GM12875 (cell line): Measurements from ENCODE around the gene SLC7A9.
"Not testable (repeated sequence)": the region's sequence is repeated elsewhere in the genome, so short reads cannot be mapped to it uniquely, and the experiment has no call there.

Experiments
- H3K4me3 ChIP-seq: one replicate; pipeline ENCODE4 v1.5.1; 2011; ENCODE audit warnings: low read depth, low read length, control low read depth
- TF ChIP-seq, protein P1 (sequence below): IDR thresholded peaks from 2 replicates; pipeline ENCODE4 v1.5.1; 2011; ENCODE audit warnings: low read depth, mild to moderate bottlenecking, control low read depth, inconsistent platforms, low read length, moderate library complexity, borderline replicate concordance; ENCODE audit not compliant: insufficient read depth

SLC7A9 gene

DNA sequence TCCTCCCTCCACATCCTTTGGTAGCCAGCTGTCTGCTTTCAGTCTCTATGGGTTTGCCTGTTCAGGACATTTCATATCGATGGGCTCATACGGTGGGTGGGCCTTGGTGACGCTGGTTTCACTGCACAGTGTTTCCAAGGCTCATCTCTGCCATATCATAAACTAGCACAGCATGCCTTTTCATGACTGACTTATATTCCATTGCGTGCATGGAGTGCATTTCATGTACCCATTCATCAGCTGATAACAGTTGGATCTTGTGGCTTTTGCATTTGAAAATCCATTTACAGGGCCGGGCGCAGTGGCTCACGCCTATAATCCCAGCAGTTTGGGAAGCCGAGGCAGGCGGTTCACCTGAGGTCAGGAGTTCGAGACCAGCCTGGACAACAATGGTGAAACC lies 80.1 kb downstream of the SLC7A9 start:
- TF ChIP-seq, protein P1, sequence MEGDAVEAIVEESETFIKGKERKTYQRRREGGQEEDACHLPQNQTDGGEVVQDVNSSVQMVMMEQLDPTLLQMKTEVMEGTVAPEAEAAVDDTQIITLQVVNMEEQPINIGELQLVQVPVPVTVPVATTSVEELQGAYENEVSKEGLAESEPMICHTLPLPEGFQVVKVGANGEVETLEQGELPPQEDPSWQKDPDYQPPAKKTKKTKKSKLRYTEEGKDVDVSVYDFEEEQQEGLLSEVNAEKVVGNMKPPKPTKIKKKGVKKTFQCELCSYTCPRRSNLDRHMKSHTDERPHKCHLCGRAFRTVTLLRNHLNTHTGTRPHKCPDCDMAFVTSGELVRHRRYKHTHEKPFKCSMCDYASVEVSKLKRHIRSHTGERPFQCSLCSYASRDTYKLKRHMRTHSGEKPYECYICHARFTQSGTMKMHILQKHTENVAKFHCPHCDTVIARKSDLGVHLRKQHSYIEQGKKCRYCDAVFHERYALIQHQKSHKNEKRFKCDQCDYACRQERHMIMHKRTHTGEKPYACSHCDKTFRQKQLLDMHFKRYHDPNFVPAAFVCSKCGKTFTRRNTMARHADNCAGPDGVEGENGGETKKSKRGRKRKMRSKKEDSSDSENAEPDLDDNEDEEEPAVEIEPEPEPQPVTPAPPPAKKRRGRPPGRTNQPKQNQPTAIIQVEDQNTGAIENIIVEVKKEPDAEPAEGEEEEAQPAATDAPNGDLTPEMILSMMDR, result no peak
- no peak overlapping the region for H3K4me3 ChIP-seq

DNA sequence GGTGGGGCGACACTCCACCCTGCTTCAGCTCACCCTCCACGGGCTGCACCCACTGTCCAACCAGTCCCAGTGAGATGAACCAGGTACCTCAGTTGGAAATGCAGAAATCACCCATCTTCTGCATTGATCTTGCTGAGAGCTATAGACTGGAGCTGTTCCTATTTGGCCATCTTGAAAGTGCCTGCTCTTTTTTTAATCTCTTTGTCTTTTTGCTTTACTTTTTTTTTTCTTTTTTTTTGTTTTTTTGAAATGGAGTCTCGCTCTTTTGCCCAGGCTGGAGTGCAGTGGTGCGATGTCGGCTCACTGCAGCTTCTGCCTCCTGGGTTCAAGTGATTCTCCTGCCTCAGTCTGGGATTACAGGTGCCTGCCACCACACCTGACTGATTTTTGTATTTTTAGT lies 81.7 kb downstream of the SLC7A9 start:
- H3K4me3 ChIP-seq, result not testable (repeated sequence)

DNA sequence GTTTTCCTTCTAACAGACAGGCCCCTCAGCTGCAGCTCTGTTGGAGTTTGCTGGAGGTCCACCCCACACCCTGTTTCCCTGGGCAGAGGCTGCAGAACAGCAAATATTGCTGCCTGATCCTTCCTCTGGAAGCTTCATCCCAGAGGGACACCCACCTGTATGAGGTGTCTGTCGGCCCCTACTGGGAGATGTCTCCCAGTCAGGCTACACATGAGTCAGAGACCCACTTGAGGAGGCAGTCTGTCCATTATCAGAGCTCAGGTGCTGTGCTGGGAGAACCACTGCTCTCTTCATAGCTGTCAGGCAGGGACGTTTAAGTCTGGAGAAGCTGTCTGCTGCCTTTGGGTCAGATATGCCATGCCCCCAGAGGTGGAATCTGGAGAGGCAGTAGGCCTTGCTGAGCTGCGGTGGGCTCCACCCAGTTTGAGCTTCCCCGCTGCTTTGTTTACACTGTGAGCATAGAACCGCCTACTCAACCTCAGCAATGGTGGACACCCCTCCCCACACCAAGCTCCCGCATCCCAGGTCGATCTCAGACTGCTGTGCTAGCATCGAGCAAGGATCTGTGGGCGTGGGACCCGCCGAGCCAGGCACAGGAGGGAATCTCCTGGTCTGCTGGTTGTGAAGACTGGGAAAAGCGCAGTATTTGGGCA lies 82.3 kb downstream of the SLC7A9 start:
- H3K4me3 ChIP-seq, result not testable (repeated sequence)

DNA sequence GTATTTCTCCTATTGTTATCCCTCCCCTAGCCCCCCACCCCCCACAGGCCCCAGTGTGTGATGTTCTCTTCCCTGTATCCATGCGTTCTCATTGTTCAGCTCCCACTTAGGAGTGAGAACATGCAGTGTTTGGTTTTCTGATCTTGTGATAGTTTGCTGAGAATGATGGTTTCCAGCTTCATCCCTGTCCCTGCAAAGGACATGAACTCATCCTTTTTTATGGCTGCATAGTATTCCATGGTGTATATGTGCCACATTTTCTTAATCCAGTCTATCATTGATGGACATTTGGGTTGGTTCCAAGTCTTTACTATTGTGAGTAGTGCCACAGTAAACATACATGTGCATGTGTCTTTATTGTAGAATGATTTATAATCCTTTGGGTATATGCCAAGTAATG lies 87.5 kb downstream of the SLC7A9 start:
- H3K4me3 ChIP-seq, result not testable (repeated sequence)

DNA sequence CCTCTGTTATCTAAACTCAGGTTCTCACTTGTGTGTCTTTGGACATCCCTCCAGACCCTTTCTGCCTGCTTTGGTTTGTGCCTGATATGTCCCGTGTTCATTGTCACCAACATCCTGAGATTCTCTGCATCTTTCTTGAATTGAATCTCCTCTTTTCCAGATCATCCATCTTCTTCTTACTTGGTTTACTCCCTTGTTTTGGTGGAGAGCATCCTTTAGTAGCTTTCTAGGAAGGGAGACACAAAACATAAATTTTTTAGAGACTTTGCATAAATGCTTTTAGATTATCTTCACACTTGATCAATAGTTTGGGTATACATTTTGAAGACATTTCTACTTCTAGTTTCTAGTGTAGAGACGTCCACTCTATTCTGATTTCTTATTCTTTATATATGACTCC lies 88.3 kb downstream of the SLC7A9 start:
- H3K4me3 ChIP-seq, result no peak overlapping the region
- TF ChIP-seq, protein P1, result no peak
